Raji (cell line): Measurements from ENCODE around the gene ATG14.

Experiments used
- POLR2A ChIP-seq: IDR thresholded peaks from 2 replicates; pipeline ENCODE4 v1.6.1; 2011; ENCODE audit warnings: low read depth, low read length, control low read depth; ENCODE audit not compliant: insufficient read depth

ATG14 gene

DNA sequence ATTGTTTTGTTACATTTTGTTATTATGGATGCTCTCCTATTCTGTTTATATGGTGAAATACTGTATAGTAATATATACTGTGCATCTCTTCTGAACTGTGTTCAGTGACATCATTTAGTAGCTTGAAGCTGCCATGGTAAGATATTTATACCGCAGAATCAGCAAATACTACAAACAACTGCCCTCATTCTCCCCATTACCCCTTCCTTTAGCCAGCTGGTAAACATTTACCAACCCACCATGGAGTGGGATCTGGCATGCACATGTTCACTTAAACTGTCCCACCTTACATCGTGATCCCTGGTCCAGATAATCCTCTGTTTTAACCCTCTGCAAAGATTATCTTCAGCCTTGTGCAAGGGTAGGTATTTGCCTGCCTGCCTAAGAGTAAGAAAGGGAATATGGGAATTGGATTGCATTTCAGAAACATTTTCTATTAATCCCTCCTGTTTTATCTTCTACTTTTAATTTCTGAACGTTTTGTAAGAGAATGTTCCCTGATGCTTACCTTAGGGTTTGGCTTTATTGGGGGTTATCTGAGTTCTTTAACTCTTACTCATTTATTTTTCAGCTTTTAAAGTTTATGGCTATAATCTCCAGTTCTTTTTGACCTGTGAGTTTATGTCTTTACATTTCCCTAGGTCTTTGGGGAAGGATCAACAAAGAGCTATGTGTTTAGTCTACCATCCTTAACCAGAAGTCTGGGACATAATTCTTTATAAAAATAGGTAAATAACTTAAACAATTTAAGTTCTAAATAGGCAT, 93.9 kb downstream of the ATG14 start:
- TF ChIP-seq POLR2A = no peak

DNA sequence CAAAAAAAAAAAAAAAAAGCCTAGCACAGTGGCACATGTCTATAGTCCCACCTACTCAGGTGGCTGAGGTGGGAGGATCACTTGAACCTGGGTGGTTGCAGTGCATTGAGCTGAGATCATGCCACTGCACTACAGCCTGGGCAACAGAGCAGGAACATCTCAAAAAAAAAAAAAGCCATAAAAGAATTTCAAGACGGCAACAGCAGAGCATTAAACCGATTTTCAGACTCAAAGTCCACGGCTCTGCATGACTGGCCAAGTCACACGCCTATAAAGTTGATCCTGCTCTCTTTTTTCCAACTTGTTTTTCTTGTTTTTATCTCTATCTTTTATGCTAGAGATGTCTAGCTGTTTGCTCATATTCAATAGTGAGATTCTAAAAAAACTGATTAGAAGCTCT, 95.1 kb downstream of the ATG14 start:
- no peak for TF ChIP-seq POLR2A
